WI38 (cell line): ENCODE measurements around the gene KIN.

Experiments used
- H3K4me3 ChIP-seq: 2 replicates; pipeline ENCODE4 v1.5.1; 2011; ENCODE audit warnings: low read depth, mild to moderate bottlenecking, control low read depth, low read length
- CTCF ChIP-seq: IDR thresholded peaks from 2 replicates; pipeline ENCODE4 v1.5.1; 2012; ENCODE audit warnings: low read depth, mild to moderate bottlenecking, control low read depth, low read length

The KIN gene

GRCh38 chr10:7707858-7708622 is 79.8 kb downstream of the KIN start:
- no peak overlapping the region for H3K4me3 ChIP-seq
- no peak for TF ChIP-seq CTCF

GRCh38 chr10:7707102-7707501 is 80.7 kb downstream of the KIN start:
- no peak for TF ChIP-seq CTCF
- H3K4me3 ChIP-seq, result no peak overlapping the region

GRCh38 chr10:7706534-7707073 is 81.2 kb downstream of the KIN start:
- no peak overlapping the region for H3K4me3 ChIP-seq
- TF ChIP-seq CTCF, result no peak

GRCh38 chr10:7705341-7705740 is 82.5 kb downstream of the KIN start:
- no peak overlapping the region for H3K4me3 ChIP-seq
- no peak for TF ChIP-seq CTCF

- TF ChIP-seq CTCF, result no peak
- H3K4me3 ChIP-seq, result no peak overlapping the region
These were observed 83.4 kb downstream of the KIN start for GRCh38 chr10:7704071-7705016.

GRCh38 chr10:7703140-7703539 is 84.7 kb downstream of the KIN start, which contains the start of gene ITIH2:
Gene ITIH2 (plus strand): TSS chr10:7703316. CDS start chr10:7703435, 119 bp downstream.
- no peak within 1 kb of the TSS for H3K4me3 ChIP-seq
- TF ChIP-seq CTCF, result no peak
